T-helper 2 cell treated with Interferon-gamma antibody and Interleukin-4, amounts not matched to agents 5 μg/mL and 100 μg/mL, for 36 hours (primary cell): ENCODE data around the gene P2RX7.

Experiments used
- DNase-seq: peaks from one replicate; pipeline ENCODE4 v3.0.0; 2021; ENCODE audit warnings: low spot score
- H3K27ac Mint-ChIP-seq: one replicate; pipeline ENCODE4 v1.8.0; 2021; ENCODE audit warnings: mild to moderate bottlenecking, mixed read lengths
- H3K27me3 Mint-ChIP-seq: one replicate; pipeline ENCODE4 v1.8.0; 2021; ENCODE audit warnings: low read depth, mixed read lengths
- H3K36me3 Mint-ChIP-seq: one replicate; pipeline ENCODE4 v1.8.0; 2021; ENCODE audit warnings: low read depth, mixed read lengths
- H3K4me1 Mint-ChIP-seq: one replicate; pipeline ENCODE4 v1.8.0; 2021; ENCODE audit warnings: low read depth, mixed read lengths
- H3K4me3 Mint-ChIP-seq: one replicate; pipeline ENCODE4 v1.8.0; 2022; ENCODE audit warnings: mild to moderate bottlenecking, moderate library complexity, mixed read lengths
- H3K9me3 Mint-ChIP-seq: one replicate; pipeline ENCODE4 v1.8.0; 2021; ENCODE audit warnings: mixed read lengths

The P2RX7 gene

GRCh38 chr12:121095544-121096198 lies 37.0 kb upstream of the P2RX7 start:
- H3K4me1 Mint-ChIP-seq, result peaks cover 25% of the 10 kb centered on the region
- H3K9me3 Mint-ChIP-seq, result peaks cover 8% of the 10 kb centered on the region
- peaks cover 16% of the 10 kb centered on the region for H3K27me3 Mint-ChIP-seq
- peak overlapping the region; percentile 90 for H3K4me3 Mint-ChIP-seq
- peak; percentile 76 for DNase-seq
- H3K36me3 Mint-ChIP-seq, result peaks cover 2% of the 10 kb centered on the region
- H3K27ac Mint-ChIP-seq, result peak overlapping the region; percentile 71

GRCh38 chr12:121096199-121096798 lies 36.4 kb upstream of the P2RX7 start:
- Mint-ChIP-seq H3K9me3 (peaks cover 8% of the 10 kb centered on the region), H3K27ac (peak overlapping the region; percentile 71), H3K27me3 (peaks cover 16% of the 10 kb centered on the region), H3K4me3 (peak overlapping the region; percentile 90), H3K36me3 (peaks cover 2% of the 10 kb centered on the region), H3K4me1 (peaks cover 25% of the 10 kb centered on the region)
- no peak for DNase-seq

- peaks cover 11% of the 10 kb centered on the region for H3K9me3 Mint-ChIP-seq
- H3K27me3 Mint-ChIP-seq, result peaks cover 29% of the 10 kb centered on the region
- peaks cover 11% of the 10 kb centered on the region for H3K4me1 Mint-ChIP-seq
- no peaks in the 10 kb centered on the region for H3K36me3 Mint-ChIP-seq
- H3K4me3 Mint-ChIP-seq, result no peak overlapping the region
- no peak overlapping the region for H3K27ac Mint-ChIP-seq
- no peak for DNase-seq
Observed at GRCh38 chr12:121099779-121100178, 32.9 kb upstream of the P2RX7 start.

- Mint-ChIP-seq H3K9me3 (peaks cover 14% of the 10 kb centered on the region), H3K36me3 (no peaks in the 10 kb centered on the region), H3K4me3 (no peak overlapping the region), H3K27me3 (peaks cover 25% of the 10 kb centered on the region), H3K27ac (no peak overlapping the region), H3K4me1 (no peaks in the 10 kb centered on the region)
- no peak for DNase-seq
Observed at GRCh38 chr12:121102307-121102706, 30.4 kb upstream of the P2RX7 start.

GRCh38 chr12:121107681-121108080 lies 25.0 kb upstream of the P2RX7 start:
- Mint-ChIP-seq H3K4me1 (peaks cover 3% of the 10 kb centered on the region), H3K36me3 (no peaks in the 10 kb centered on the region), H3K4me3 (no peak overlapping the region), H3K9me3 (peaks cover 6% of the 10 kb centered on the region), H3K27me3 (peaks cover 5% of the 10 kb centered on the region), H3K27ac (no peak overlapping the region)
- no peak for DNase-seq

GRCh38 chr12:121108492-121108891 lies 24.2 kb upstream of the P2RX7 start:
- DNase-seq, result no peak
- Mint-ChIP-seq H3K4me3 (no peak overlapping the region), H3K27me3 (peaks cover 3% of the 10 kb centered on the region), H3K9me3 (peaks cover 6% of the 10 kb centered on the region), H3K36me3 (no peaks in the 10 kb centered on the region), H3K27ac (no peak overlapping the region), H3K4me1 (peaks cover 6% of the 10 kb centered on the region)

- H3K27me3 Mint-ChIP-seq, result no peaks in the 10 kb centered on the region
- DNase-seq, result peak; percentile 48
- H3K4me3 Mint-ChIP-seq, result no peak overlapping the region
- H3K27ac Mint-ChIP-seq, result no peak overlapping the region
- H3K4me1 Mint-ChIP-seq, result peaks cover 6% of the 10 kb centered on the region
- H3K36me3 Mint-ChIP-seq, result no peaks in the 10 kb centered on the region
- no peaks in the 10 kb centered on the region for H3K9me3 Mint-ChIP-seq
Observed at GRCh38 chr12:121110211-121110940, 22.3 kb upstream of the P2RX7 start.

- no peaks in the 10 kb centered on the region for H3K36me3 Mint-ChIP-seq
Observed at GRCh38 chr12:121111684-121112083, 21.0 kb upstream of the P2RX7 start.

GRCh38 chr12:121112496-121112895 lies 20.2 kb upstream of the P2RX7 start:
- H3K36me3 Mint-ChIP-seq, result no peaks in the 10 kb centered on the region
- no peak for DNase-seq
- peaks cover 6% of the 10 kb centered on the region for H3K4me1 Mint-ChIP-seq
- H3K9me3 Mint-ChIP-seq, result no peaks in the 10 kb centered on the region
- H3K27ac Mint-ChIP-seq, result no peak overlapping the region
- no peak overlapping the region for H3K4me3 Mint-ChIP-seq
- no peaks in the 10 kb centered on the region for H3K27me3 Mint-ChIP-seq

More at GRCh38 chr12:121111684-121112083, 21.0 kb upstream of the P2RX7 start:
- no peaks in the 10 kb centered on the region for H3K9me3 Mint-ChIP-seq
- H3K27me3 Mint-ChIP-seq, result no peaks in the 10 kb centered on the region
- no peak for DNase-seq
- no peak overlapping the region for H3K27ac Mint-ChIP-seq
- H3K4me3 Mint-ChIP-seq, result no peak overlapping the region
- peaks cover 6% of the 10 kb centered on the region for H3K4me1 Mint-ChIP-seq

GRCh38 chr12:121113057-121113456 lies 19.6 kb upstream of the P2RX7 start:
- Mint-ChIP-seq H3K9me3 (no peaks in the 10 kb centered on the region), H3K27me3 (no peaks in the 10 kb centered on the region), H3K4me3 (no peak overlapping the region), H3K27ac (no peak overlapping the region), H3K4me1 (peaks cover 6% of the 10 kb centered on the region), H3K36me3 (no peaks in the 10 kb centered on the region)
- no peak for DNase-seq

GRCh38 chr12:121114019-121114639 lies 18.5 kb upstream of the P2RX7 start:
- no peak for DNase-seq
- Mint-ChIP-seq H3K9me3 (no peaks in the 10 kb centered on the region), H3K27me3 (peaks cover 3% of the 10 kb centered on the region), H3K27ac (no peak overlapping the region), H3K36me3 (no peaks in the 10 kb centered on the region), H3K4me1 (peaks cover 6% of the 10 kb centered on the region), H3K4me3 (no peak overlapping the region)

GRCh38 chr12:121114806-121115205 lies 17.9 kb upstream of the P2RX7 start:
- Mint-ChIP-seq H3K27ac (no peak overlapping the region), H3K9me3 (no peaks in the 10 kb centered on the region), H3K4me1 (peaks cover 6% of the 10 kb centered on the region), H3K27me3 (peaks cover 3% of the 10 kb centered on the region), H3K36me3 (no peaks in the 10 kb centered on the region), H3K4me3 (no peak overlapping the region)
- no peak for DNase-seq

- Mint-ChIP-seq H3K9me3 (no peaks in the 10 kb centered on the region), H3K27ac (no peak overlapping the region), H3K4me3 (no peak overlapping the region), H3K4me1 (peaks cover 3% of the 10 kb centered on the region), H3K36me3 (no peaks in the 10 kb centered on the region), H3K27me3 (peaks cover 3% of the 10 kb centered on the region)
- no peak for DNase-seq
Observed at GRCh38 chr12:121115530-121115929, 17.1 kb upstream of the P2RX7 start.
